RWPE2 (cell line): ENCODE measurements around the gene FAM43B.

Experiments used
- ATAC-seq: fragments of 200-7000 bp; cut with Tn5 transposase; 3 replicates; pipeline ENCODE4 v1.9.1; 2021; ENCODE audit warnings: low read depth
- DNase-seq: peaks from one replicate; pipeline ENCODE4 v3.0.0-alpha.2; 2020; ENCODE audit warnings: low spot score
- H3K27ac ChIP-seq: fragments of 450-650 bp; 2 replicates; pipeline ENCODE4 v1.5.1; 2017; ENCODE audit warnings: mild to moderate bottlenecking; ENCODE audit not compliant: poor library complexity, severe bottlenecking
- H3K27me3 ChIP-seq: fragments of 250-450 bp; sonication (Bioruptor Pico); 2 replicates; pipeline ENCODE4 v1.5.1; 2021; ENCODE audit warnings: mild to moderate bottlenecking, moderate library complexity; ENCODE audit not compliant: insufficient read depth, poor library complexity, severe bottlenecking
- H3K36me3 ChIP-seq: fragments of 250-450 bp; sonication (Bioruptor Pico); 2 replicates; pipeline ENCODE4 v1.5.1; 2020; ENCODE audit warnings: low read depth, mild to moderate bottlenecking, moderate library complexity
- H3K4me1 ChIP-seq: fragments of 250-450 bp; sonication (Bioruptor Pico); 2 replicates; pipeline ENCODE4 v1.5.1; 2021; ENCODE audit warnings: mild to moderate bottlenecking, moderate library complexity; ENCODE audit not compliant: insufficient read depth, poor library complexity, severe bottlenecking
- H3K4me3 ChIP-seq: fragments of 250-450 bp; sonication (Bioruptor Pico); 2 replicates; pipeline ENCODE4 v1.5.1; 2021; ENCODE audit warnings: mild to moderate bottlenecking, moderate library complexity; ENCODE audit not compliant: severe bottlenecking
- H3K9me3 ChIP-seq: fragments of 250-450 bp; sonication (Bioruptor Pico); 2 replicates; pipeline ENCODE4 v1.5.1; 2021; ENCODE audit warnings: mild to moderate bottlenecking, moderate library complexity; ENCODE audit not compliant: severe bottlenecking
- TF ChIP-seq, protein P1 (sequence below): fragments of 450-650 bp; IDR thresholded peaks from one replicate; pipeline ENCODE4 v1.5.1; 2017; ENCODE audit warnings: mild to moderate bottlenecking, moderate library complexity; ENCODE audit not compliant: poor library complexity, severe bottlenecking

Gene FAM43B

DNA sequence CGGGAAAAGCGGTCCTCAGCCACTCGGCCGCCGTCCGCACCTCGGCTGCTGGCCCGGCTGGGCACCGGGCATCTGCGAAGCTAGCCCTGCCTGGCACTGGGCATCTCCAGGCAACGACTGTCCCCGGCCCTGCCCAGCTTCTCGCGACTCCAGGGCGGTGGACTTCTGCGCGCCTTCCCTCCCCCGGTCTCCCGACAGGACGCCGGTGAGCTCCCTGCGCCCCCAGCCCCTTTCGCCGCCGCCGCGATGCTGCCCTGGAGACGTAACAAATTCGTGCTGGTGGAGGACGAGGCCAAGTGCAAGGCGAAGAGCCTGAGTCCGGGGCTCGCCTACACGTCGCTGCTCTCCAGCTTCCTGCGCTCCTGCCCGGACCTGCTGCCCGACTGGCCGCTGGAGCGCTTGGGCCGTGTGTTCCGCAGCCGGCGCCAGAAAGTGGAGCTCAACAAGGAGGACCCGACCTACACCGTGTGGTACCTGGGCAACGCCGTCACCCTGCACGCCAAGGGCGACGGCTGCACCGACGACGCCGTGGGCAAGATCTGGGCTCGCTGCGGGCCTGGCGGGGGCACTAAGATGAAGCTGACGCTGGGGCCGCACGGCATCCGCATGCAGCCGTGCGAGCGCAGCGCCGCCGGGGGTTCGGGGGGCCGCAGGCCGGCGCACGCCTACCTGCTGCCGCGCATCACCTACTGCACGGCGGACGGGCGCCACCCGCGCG lies 514 bp downstream of the FAM43B start:
- Histone ChIP-seq H3K4me3 (peak overlapping the region; percentile 21), H3K27me3 (peaks cover 31% of the 10 kb centered on the region), H3K36me3 (no peaks in the 10 kb centered on the region), H3K27ac (no peak overlapping the region), H3K9me3 (no peaks in the 10 kb centered on the region), H3K4me1 (no peaks in the 10 kb centered on the region)
- DNase-seq (no peak), ATAC-seq (peak; percentile 59)
- TF ChIP-seq, protein P1, sequence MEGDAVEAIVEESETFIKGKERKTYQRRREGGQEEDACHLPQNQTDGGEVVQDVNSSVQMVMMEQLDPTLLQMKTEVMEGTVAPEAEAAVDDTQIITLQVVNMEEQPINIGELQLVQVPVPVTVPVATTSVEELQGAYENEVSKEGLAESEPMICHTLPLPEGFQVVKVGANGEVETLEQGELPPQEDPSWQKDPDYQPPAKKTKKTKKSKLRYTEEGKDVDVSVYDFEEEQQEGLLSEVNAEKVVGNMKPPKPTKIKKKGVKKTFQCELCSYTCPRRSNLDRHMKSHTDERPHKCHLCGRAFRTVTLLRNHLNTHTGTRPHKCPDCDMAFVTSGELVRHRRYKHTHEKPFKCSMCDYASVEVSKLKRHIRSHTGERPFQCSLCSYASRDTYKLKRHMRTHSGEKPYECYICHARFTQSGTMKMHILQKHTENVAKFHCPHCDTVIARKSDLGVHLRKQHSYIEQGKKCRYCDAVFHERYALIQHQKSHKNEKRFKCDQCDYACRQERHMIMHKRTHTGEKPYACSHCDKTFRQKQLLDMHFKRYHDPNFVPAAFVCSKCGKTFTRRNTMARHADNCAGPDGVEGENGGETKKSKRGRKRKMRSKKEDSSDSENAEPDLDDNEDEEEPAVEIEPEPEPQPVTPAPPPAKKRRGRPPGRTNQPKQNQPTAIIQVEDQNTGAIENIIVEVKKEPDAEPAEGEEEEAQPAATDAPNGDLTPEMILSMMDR = no peak

- Histone ChIP-seq H3K27me3 (peaks cover 31% of the 10 kb centered on the region), H3K4me3 (no peak overlapping the region), H3K4me1 (no peaks in the 10 kb centered on the region), H3K9me3 (no peaks in the 10 kb centered on the region), H3K36me3 (no peaks in the 10 kb centered on the region), H3K27ac (no peak overlapping the region)
- TF ChIP-seq, protein P1 = no peak
- no peak for DNase-seq
- ATAC-seq = no peak
Measured at GRCh38 chr1:20555025-20555757, 2.8 kb downstream of the FAM43B start.

DNA sequence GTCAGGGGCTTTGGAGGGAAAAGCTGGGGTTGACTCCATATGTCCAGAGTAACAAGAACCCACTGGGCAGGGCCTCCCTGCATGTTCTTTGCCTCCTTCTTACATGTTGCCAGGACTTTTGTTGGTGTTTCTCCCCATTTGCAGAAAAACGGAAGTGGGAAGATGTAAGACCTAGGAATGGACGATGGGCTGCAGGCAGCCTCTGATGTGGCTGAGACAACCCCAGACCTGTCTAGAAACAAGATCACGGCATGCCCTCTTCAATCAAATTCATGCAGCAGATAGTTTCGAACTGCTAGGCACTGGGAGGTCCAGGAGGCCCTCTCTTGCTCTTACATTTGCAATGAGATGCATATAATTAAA lies 3.4 kb downstream of the FAM43B start:
- no peak for DNase-seq
- H3K27ac ChIP-seq = no peak overlapping the region
- no peak for ATAC-seq
- no peak overlapping the region for H3K4me3 ChIP-seq
- H3K27me3 ChIP-seq = peaks cover 30% of the 10 kb centered on the region
- no peaks in the 10 kb centered on the region for H3K9me3 ChIP-seq
- TF ChIP-seq, protein P1 = no peak
- no peaks in the 10 kb centered on the region for H3K36me3 ChIP-seq
- H3K4me1 ChIP-seq = no peaks in the 10 kb centered on the region

DNA sequence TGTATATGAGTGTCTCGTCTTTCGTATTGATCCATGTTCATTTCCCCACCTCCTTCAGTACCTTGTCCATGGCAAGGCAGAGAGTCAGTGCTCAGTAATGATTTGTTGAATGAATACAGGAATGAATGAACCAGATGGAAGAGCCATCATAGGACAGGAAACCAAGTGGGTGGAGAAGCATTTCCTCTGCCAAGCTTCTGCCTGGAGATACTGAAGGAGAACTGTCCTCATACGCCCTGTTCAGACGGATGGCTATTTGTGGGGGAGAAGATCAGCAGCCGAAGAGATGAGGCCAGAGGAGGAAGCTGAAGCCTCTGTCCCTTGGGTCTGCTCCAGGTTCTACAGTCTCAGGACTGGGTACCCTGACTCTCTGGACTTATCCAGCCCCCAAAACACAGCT lies 5.8 kb downstream of the FAM43B start:
- Histone ChIP-seq H3K4me3 (no peak overlapping the region), H3K36me3 (no peaks in the 10 kb centered on the region), H3K27ac (no peak overlapping the region), H3K4me1 (no peaks in the 10 kb centered on the region), H3K27me3 (peaks cover 8% of the 10 kb centered on the region), H3K9me3 (no peaks in the 10 kb centered on the region)
- TF ChIP-seq, protein P1 = no peak
- DNase-seq (no peak), ATAC-seq (no peak)

GRCh38 chr1:20560966-20561365 lies 8.6 kb downstream of the FAM43B start:
- Histone ChIP-seq H3K4me1 (no peaks in the 10 kb centered on the region), H3K27ac (no peak overlapping the region), H3K9me3 (no peaks in the 10 kb centered on the region), H3K36me3 (no peaks in the 10 kb centered on the region), H3K4me3 (no peak overlapping the region), H3K27me3 (no peaks in the 10 kb centered on the region)
- DNase-seq (no peak), ATAC-seq (no peak)
- TF ChIP-seq, protein P1 = no peak
